ENCODE results near the gene PSTK.

PSTK gene

DNA sequence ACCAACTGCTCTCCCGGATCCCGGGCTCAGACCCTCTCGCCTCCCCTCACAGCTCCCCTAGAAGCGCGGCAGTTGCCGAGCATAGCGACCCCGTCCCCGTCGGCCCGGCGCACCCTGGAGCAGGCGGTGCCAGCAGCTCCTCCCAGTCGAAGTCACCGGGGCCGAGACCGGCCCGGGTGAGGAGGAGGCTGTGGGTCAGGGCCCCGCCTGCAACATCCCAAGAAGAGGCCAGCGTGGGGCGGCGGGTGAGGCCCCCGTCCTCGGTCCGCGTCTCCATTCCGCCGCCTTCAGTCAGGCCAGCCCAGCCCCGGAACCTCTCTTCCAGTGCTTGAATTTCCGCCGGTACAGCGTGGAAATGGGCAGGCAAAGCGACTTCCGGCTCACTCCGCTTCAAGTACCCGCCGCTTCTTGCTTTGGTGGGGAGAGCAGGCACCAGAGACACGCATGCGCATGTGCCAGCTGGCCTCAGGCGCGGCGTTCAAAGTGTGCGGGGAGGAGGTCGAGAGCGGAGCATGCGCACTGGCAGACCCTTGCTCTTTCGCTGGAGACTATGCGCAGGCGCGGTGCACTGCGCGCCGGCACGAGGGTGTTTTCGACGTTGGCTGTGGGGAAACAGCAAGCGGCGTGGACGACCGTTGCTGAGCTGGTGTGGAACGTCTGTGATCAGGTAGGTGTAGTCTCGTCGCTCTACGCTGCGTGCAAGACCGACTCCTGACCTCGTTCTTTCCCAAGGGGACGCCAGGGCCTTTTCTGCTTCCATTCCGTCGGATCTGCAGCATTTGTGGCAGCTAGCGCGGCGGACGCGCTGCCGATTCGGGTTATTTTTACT lies 26.1 kb upstream of the PSTK start, which contains the start of gene C10orf88:
TSS of gene C10orf88 (minus strand) at position 326 of the 829 bp plus-strand sequence. CDS start at position 277, 49 bp downstream.
- peak; percentile 96 for DNase-seq
- Histone ChIP-seq H3K36me3 (peaks cover 2% of the 10 kb centered on the region; the same call in 1 of the 2 replicates), H3K27me3 (no peaks in the 10 kb centered on the region), H3K4me3 (ENCODE audit: low read depth, low read length) (peak within 1 kb of the TSS; percentile 82), H3K9me3 (peaks cover 7% of the 10 kb centered on the region), H3K4me1 (0 out of 2 replicates have a peak, but pooled peaks cover 2% of the 10 kb centered on the region)
- TF ChIP-seq, protein P1, sequence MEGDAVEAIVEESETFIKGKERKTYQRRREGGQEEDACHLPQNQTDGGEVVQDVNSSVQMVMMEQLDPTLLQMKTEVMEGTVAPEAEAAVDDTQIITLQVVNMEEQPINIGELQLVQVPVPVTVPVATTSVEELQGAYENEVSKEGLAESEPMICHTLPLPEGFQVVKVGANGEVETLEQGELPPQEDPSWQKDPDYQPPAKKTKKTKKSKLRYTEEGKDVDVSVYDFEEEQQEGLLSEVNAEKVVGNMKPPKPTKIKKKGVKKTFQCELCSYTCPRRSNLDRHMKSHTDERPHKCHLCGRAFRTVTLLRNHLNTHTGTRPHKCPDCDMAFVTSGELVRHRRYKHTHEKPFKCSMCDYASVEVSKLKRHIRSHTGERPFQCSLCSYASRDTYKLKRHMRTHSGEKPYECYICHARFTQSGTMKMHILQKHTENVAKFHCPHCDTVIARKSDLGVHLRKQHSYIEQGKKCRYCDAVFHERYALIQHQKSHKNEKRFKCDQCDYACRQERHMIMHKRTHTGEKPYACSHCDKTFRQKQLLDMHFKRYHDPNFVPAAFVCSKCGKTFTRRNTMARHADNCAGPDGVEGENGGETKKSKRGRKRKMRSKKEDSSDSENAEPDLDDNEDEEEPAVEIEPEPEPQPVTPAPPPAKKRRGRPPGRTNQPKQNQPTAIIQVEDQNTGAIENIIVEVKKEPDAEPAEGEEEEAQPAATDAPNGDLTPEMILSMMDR (IDR thresholded peaks at IDR 0.05; ENCODE audit: low read depth, low read length) = no peak

DNA sequence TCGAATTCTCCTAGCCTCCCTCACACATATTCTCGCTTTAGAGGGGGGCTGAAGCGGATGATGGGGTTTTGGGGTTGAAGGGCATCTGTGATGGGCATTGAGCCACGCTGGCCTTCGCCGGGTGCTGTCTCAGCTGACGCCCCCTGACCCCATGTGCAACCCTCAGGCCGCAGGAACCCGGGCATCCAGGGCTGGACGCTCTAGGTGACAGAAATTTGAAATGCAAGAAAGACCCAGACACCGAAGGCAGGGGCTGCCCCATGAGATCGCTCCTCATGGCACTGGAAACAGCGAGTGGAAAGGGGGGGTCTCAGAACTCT lies 25.5 kb upstream of the PSTK start:
- TF ChIP-seq, protein P1 (IDR thresholded peaks at IDR 0.05; ENCODE audit: low read depth, low read length) = no peak
- DNase-seq = no peak
- Histone ChIP-seq H3K27me3 (no peaks in the 10 kb centered on the region), H3K4me1 (0 out of 2 replicates have a peak, but pooled peaks cover 2% of the 10 kb centered on the region), H3K4me3 (ENCODE audit: low read depth, low read length) (no peak overlapping the region), H3K9me3 (peaks cover 7% of the 10 kb centered on the region), H3K36me3 (no peaks in the 10 kb centered on the region; the same call in 1 of the 2 replicates)

DNA sequence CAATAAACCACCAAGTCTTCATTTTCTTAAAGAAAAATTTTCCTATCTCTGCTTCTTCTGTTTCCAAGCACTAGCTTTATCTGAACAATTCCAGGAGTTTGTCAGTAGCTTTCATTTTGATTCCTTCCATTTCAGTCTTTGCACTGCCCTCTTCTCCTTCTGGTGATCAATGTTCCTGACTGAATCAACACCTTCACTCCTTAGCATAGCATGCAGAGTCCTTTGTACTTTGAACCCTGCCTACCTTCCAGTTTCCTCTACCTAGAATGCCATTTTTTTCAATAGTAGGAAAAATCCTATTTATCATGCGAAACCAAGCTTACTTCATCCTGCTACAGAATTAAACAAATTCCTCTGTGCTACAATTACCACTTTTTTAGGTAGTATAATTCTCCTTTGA lies 24.3 kb upstream of the PSTK start:
- peaks cover 7% of the 10 kb centered on the region for H3K9me3 ChIP-seq
- 0 out of 2 replicates have a peak, but pooled peaks cover 2% of the 10 kb centered on the region for H3K4me1 ChIP-seq
- no peaks in the 10 kb centered on the region for H3K27me3 ChIP-seq
- H3K4me3 ChIP-seq (ENCODE audit: low read depth, low read length) = no peak overlapping the region
- H3K36me3 ChIP-seq = no peaks in the 10 kb centered on the region; the same call in 1 of the 2 replicates
- TF ChIP-seq, protein P1 (IDR thresholded peaks at IDR 0.05; ENCODE audit: low read depth, low read length) = no peak
- DNase-seq = no peak

GRCh38 chr10:122957474-122957873 lies 22.7 kb upstream of the PSTK start:
- Histone ChIP-seq H3K9me3 (peaks cover 7% of the 10 kb centered on the region), H3K4me3 (ENCODE audit: low read depth, low read length) (no peak overlapping the region), H3K36me3 (no peaks in the 10 kb centered on the region; the same call in 1 of the 2 replicates), H3K4me1 (0 out of 2 replicates have a peak, but pooled peaks cover 2% of the 10 kb centered on the region), H3K27me3 (no peaks in the 10 kb centered on the region)
- no peak for DNase-seq
- TF ChIP-seq, protein P1 (IDR thresholded peaks at IDR 0.05; ENCODE audit: low read depth, low read length) = no peak

- Histone ChIP-seq H3K36me3 (no peaks in the 10 kb centered on the region), H3K27me3 (no peaks in the 10 kb centered on the region), H3K4me3 (ENCODE audit: low read depth, low read length) (no peak overlapping the region), H3K9me3 (no peaks in the 10 kb centered on the region), H3K4me1 (no peaks in the 10 kb centered on the region)
- no peak for DNase-seq
- TF ChIP-seq, protein P1 (IDR thresholded peaks at IDR 0.05; ENCODE audit: low read depth, low read length) = no peak
Observed at GRCh38 chr10:122962405-122962804, 17.8 kb upstream of the PSTK start.

DNA sequence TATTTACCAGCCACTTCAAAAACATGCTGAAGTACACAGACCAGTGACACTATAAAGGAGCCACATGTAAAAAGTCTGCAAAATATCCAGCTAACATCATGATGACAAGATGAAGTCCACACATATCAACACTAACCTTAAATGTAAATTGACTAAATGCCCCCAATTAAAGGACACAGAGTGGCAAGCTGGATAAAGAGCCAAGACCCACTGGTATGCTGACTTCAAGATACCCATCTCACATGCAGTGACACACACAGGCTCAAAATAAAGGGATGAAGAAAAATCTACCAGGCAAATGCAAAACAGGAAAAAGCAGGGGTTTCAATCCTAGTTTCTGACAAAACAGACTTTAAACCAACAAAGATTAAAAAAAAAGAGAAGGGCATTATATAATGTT lies 13.3 kb upstream of the PSTK start:
- TF ChIP-seq, protein P1 (IDR thresholded peaks at IDR 0.05; ENCODE audit: low read depth, low read length) = no peak
- no peak for DNase-seq
- H3K4me3 ChIP-seq (ENCODE audit: low read depth, low read length) = no peak overlapping the region
- no peaks in the 10 kb centered on the region for H3K36me3 ChIP-seq
- H3K9me3 ChIP-seq = no peaks in the 10 kb centered on the region; the same call in 1 of the 2 replicates
- H3K4me1 ChIP-seq = no peaks in the 10 kb centered on the region
- H3K27me3 ChIP-seq = no peaks in the 10 kb centered on the region
